ENCODE measurements around the gene KCNJ11. TPM values are rescaled to one million over a fixed set of nuclear protein-coding genes. Genes with fewer than 3 reads are reported as not detected.

The KCNJ11 gene
- total RNA-seq, 1 donor from 2014 or later: 0.20 TPM

GRCh38 chr11:17366495-17366894 lies 22.0 kb downstream of the KCNJ11 start:
- DNase-seq (ENCODE audit: low read depth, low spot score): no peak

- no peak for DNase-seq (ENCODE audit: low read depth, low spot score)
Measured at GRCh38 chr11:17354601-17354991, 33.9 kb downstream of the KCNJ11 start.

- no peak for DNase-seq (ENCODE audit: low read depth, low spot score)
Measured at GRCh38 chr11:17353821-17354600, 34.4 kb downstream of the KCNJ11 start.

- DNase-seq (ENCODE audit: low read depth, low spot score): no peak
Measured at GRCh38 chr11:17352950-17353820, 35.3 kb downstream of the KCNJ11 start.

- no peak for DNase-seq (ENCODE audit: low read depth, low spot score)
Measured at GRCh38 chr11:17351510-17352176, 36.8 kb downstream of the KCNJ11 start, which contains the start of gene NCR3LG1. Gene NCR3LG1 (plus strand): TSS chr11:17351800. CDS start chr11:17351970, 170 bp downstream.

- no peak for DNase-seq (ENCODE audit: low read depth, low spot score)
Measured at GRCh38 chr11:17351172-17351509, 37.3 kb downstream of the KCNJ11 start.

- DNase-seq (ENCODE audit: low read depth, low spot score): no peak
Measured at GRCh38 chr11:17350455-17351171, 37.8 kb downstream of the KCNJ11 start.

- DNase-seq (ENCODE audit: low read depth, low spot score): no peak
Measured at GRCh38 chr11:17347676-17348075, 40.8 kb downstream of the KCNJ11 start.

GRCh38 chr11:17343907-17344306 lies 44.6 kb downstream of the KCNJ11 start:
- no peak for DNase-seq (ENCODE audit: low read depth, low spot score)

- no peak for DNase-seq (ENCODE audit: low read depth, low spot score)
Measured at GRCh38 chr11:17343257-17343656, 45.2 kb downstream of the KCNJ11 start.

Other genes starting within 250 kb of the KCNJ11 start
- gene PIK3C2A, start 180.7 kb downstream of the KCNJ11 start, total RNA-seq: 130 and 241 TPM in 2 replicates
- 102 and 114 TPM in 2 replicates for gene NUCB2, start 111.9 kb downstream of the KCNJ11 start, total RNA-seq
- 8.8 and 10.5 TPM in 2 replicates for gene NCR3LG1, start 36.9 kb downstream of the KCNJ11 start, total RNA-seq
- not detected in 2 replicates for gene ABCC8, start 88.2 kb upstream of the KCNJ11 start, total RNA-seq
- not detected in 2 replicates for gene USH1C, start 155.8 kb upstream of the KCNJ11 start, total RNA-seq
- not detected in 2 replicates for gene OTOG, start 158.6 kb upstream of the KCNJ11 start, total RNA-seq

Data from pulmonary artery endothelial cell (primary cell).